Myocyte (in vitro differentiated cells): Measurements from ENCODE around the gene DOHH. TPM values are rescaled to one million over a fixed set of nuclear protein-coding genes. Genes with fewer than 3 reads are reported as not detected.
"Not testable (repeated sequence)": the region's sequence is repeated elsewhere in the genome, so short reads cannot be mapped to it uniquely, and the experiment has no call there.

Experiments used
- DNase-seq: peaks from one replicate; pipeline ENCODE4 v3.0.0-alpha.2; 2012; ENCODE audit warnings: low read depth
- total RNA-seq: library from RNA; depleted of rRNA; stranded (reverse); fragments of >200 nt; gene quantifications from 2 replicates; pipeline ENCODE4 v1.2.3, GENCODE V29; 2014

The DOHH gene
- total RNA-seq, 1 donor from 2014 or later = 24.1 TPM

GRCh38 chr19:3462991-3463713 is 37.3 kb downstream of the DOHH start:
- no peak for DNase-seq

GRCh38 chr19:3459965-3460582 is 40.4 kb downstream of the DOHH start:
- no peak for DNase-seq

GRCh38 chr19:3459089-3459881 is 41.2 kb downstream of the DOHH start:
- peak; percentile 78 for DNase-seq

- peak; percentile 69 for DNase-seq
Observed at GRCh38 chr19:3458229-3459088, 42.0 kb downstream of the DOHH start.

- DNase-seq = no peak
Observed at GRCh38 chr19:3457528-3458228, 42.8 kb downstream of the DOHH start.

GRCh38 chr19:3456925-3457527 is 43.4 kb downstream of the DOHH start:
- no peak for DNase-seq

- DNase-seq = no peak
Observed at GRCh38 chr19:3455960-3456601, 44.4 kb downstream of the DOHH start.

- DNase-seq = no peak
Observed at GRCh38 chr19:3455393-3455955, 45.0 kb downstream of the DOHH start.

GRCh38 chr19:3454656-3455392 is 45.6 kb downstream of the DOHH start:
- DNase-seq = no peak

- DNase-seq = no peak
Observed at GRCh38 chr19:3453840-3454239, 46.6 kb downstream of the DOHH start.

- DNase-seq = not testable (repeated sequence)
Observed at GRCh38 chr19:3452942-3453214, 47.6 kb downstream of the DOHH start.

- DNase-seq = no peak
Observed at GRCh38 chr19:3452171-3452941, 48.1 kb downstream of the DOHH start.

- peak; percentile 39 for DNase-seq
Observed at GRCh38 chr19:3451451-3451866, 49.0 kb downstream of the DOHH start.

GRCh38 chr19:3450796-3451411 is 49.6 kb downstream of the DOHH start:
- DNase-seq = peak; percentile 95

GRCh38 chr19:3448616-3449334 is 51.7 kb downstream of the DOHH start:
- no peak for DNase-seq

GRCh38 chr19:3446657-3447056 is 53.8 kb downstream of the DOHH start:
- not testable (repeated sequence) for DNase-seq

- DNase-seq = no peak
Observed at GRCh38 chr19:3444695-3445234, 55.7 kb downstream of the DOHH start.
